H9 (cell line): ENCODE measurements around the gene CDYL2. TPM values are rescaled to one million over a fixed set of nuclear protein-coding genes. Genes with fewer than 3 reads are reported as not detected.

Source experiments
- DNase-seq: peaks from one replicate; pipeline ENCODE4 v3.0.0-alpha.2; 2017
- H2AFZ ChIP-seq: one replicate; pipeline ENCODE4 v1.6.1; 2013; ENCODE audit warnings: mild to moderate bottlenecking, low read length, control low read depth, moderate library complexity
- H2AK5ac ChIP-seq: 2 replicates; pipeline ENCODE4 v1.6.1; 2013; ENCODE audit warnings: low read length, control low read depth, mixed read lengths; ENCODE audit not compliant: insufficient read length
- H2BK120ac ChIP-seq: one replicate; pipeline ENCODE4 v1.6.1; 2013; ENCODE audit warnings: low read depth, mild to moderate bottlenecking, low read length, control low read depth, inconsistent platforms; ENCODE audit not compliant: poor library complexity, severe bottlenecking
- H2BK12ac ChIP-seq: 2 replicates; pipeline ENCODE4 v1.6.1; 2013; ENCODE audit warnings: low read length, control low read depth, mixed read lengths, low read depth; ENCODE audit not compliant: insufficient read length
- H2BK15ac ChIP-seq: 2 replicates; pipeline ENCODE4 v1.6.1; 2013; ENCODE audit warnings: low read depth, low read length, control low read depth
- H2BK20ac ChIP-seq: one replicate; pipeline ENCODE4 v1.6.1; 2013; ENCODE audit warnings: low read depth, mild to moderate bottlenecking, low read length, control low read depth, inconsistent platforms; ENCODE audit not compliant: poor library complexity, severe bottlenecking
- H2BK5ac ChIP-seq: 2 replicates; pipeline ENCODE4 v1.6.1; 2013; ENCODE audit warnings: low read length, control low read depth, mixed read lengths; ENCODE audit not compliant: insufficient read length
- H3K14ac ChIP-seq: 2 replicates; pipeline ENCODE4 v1.6.1; 2013; ENCODE audit warnings: low read length, control low read depth; ENCODE audit not compliant: insufficient read depth
- H3K18ac ChIP-seq: 2 replicates; pipeline ENCODE4 v1.6.1; 2013; ENCODE audit warnings: low read depth, mild to moderate bottlenecking, mixed read lengths, low read length, control low read depth; ENCODE audit not compliant: insufficient read length
- H3K23ac ChIP-seq: 2 replicates; pipeline ENCODE4 v1.6.1; 2013; ENCODE audit warnings: low read length, control low read depth, mixed read lengths, low read depth; ENCODE audit not compliant: insufficient read length
- H3K23me2 ChIP-seq: 2 replicates; pipeline ENCODE4 v1.6.1; 2013; ENCODE audit warnings: low read depth, mild to moderate bottlenecking, mixed read lengths, low read length, control low read depth; ENCODE audit not compliant: insufficient read length, poor library complexity, severe bottlenecking
- H3K27ac ChIP-seq: 2 replicates; pipeline ENCODE4 v1.5.1; 2013; ENCODE audit warnings: low read length, control low read depth, mixed read lengths, low read depth; ENCODE audit not compliant: insufficient read length
- H3K27me3 ChIP-seq: 2 replicates; pipeline ENCODE4 v1.6.1; 2013; ENCODE audit warnings: low read length, control low read depth, inconsistent platforms; ENCODE audit not compliant: insufficient read depth
- H3K4ac ChIP-seq: 2 replicates; pipeline ENCODE4 v1.6.1; 2013; ENCODE audit warnings: low read depth, mild to moderate bottlenecking, control low read depth, inconsistent platforms, low read length, moderate library complexity
- H3K4me1 ChIP-seq: 2 replicates; pipeline ENCODE4 v1.6.1; 2013; ENCODE audit warnings: low read length, control low read depth, inconsistent platforms; ENCODE audit not compliant: insufficient read depth
- H3K4me2 ChIP-seq: 2 replicates; pipeline ENCODE4 v1.6.1; 2013; ENCODE audit warnings: low read length, control low read depth, mixed read lengths; ENCODE audit not compliant: insufficient read length, insufficient read depth
- H3K56ac ChIP-seq: 2 replicates; pipeline ENCODE4 v1.6.1; 2013; ENCODE audit warnings: low read depth, mild to moderate bottlenecking, mixed read lengths, low read length, control low read depth; ENCODE audit not compliant: insufficient read length
- H3K79me1 ChIP-seq: 2 replicates; pipeline ENCODE4 v1.6.1; 2013; ENCODE audit warnings: low read depth, mild to moderate bottlenecking, moderate library complexity, low read length, control low read depth, inconsistent platforms; ENCODE audit not compliant: insufficient read depth, poor library complexity, severe bottlenecking
- H3K79me2 ChIP-seq: 2 replicates; pipeline ENCODE4 v1.6.1; 2013; ENCODE audit warnings: low read length, control low read depth, inconsistent platforms; ENCODE audit not compliant: insufficient read depth
- H3K9ac ChIP-seq: 2 replicates; pipeline ENCODE4 v1.6.1; 2013; ENCODE audit warnings: low read length, control low read depth, mixed read lengths; ENCODE audit not compliant: insufficient read length; ENCODE audit errors: extremely low read depth
- H3K9me3 ChIP-seq: one replicate; pipeline ENCODE4 v1.6.1; 2013; ENCODE audit warnings: low read depth, low read length, inconsistent platforms; ENCODE audit not compliant: control insufficient read depth
- H3T11ph ChIP-seq: one replicate; pipeline ENCODE4 v1.6.1; 2013; ENCODE audit warnings: mild to moderate bottlenecking, low read length, control low read depth, inconsistent platforms
- H4K20me1 ChIP-seq: one replicate; pipeline ENCODE4 v1.6.1; 2013; ENCODE audit not compliant: control insufficient read depth, insufficient read length, insufficient read depth
- H4K5ac ChIP-seq: 2 replicates; pipeline ENCODE4 v1.6.1; 2013; ENCODE audit warnings: low read depth, mild to moderate bottlenecking, mixed read lengths, low read length, control low read depth; ENCODE audit not compliant: insufficient read length
- H4K8ac ChIP-seq: replicated peaks from 2 replicates; pipeline ENCODE4 v1.6.1; 2013; ENCODE audit warnings: low read length, control low read depth, mixed read lengths, low read depth; ENCODE audit not compliant: insufficient read length
- H4K91ac ChIP-seq: 2 replicates; pipeline ENCODE4 v1.6.1; 2013; ENCODE audit warnings: low read depth, mild to moderate bottlenecking, moderate library complexity, mixed read lengths, low read length, control low read depth; ENCODE audit not compliant: insufficient read length
- H3K27ac Mint-ChIP-seq, 3 experiments: 2 replicates in 2 of 3; 3 replicates in 1 of 3; pipeline ENCODE4 v1.8.0; 2020 to 2021; ENCODE audit warnings: mixed read lengths in 3 of 3, mild to moderate bottlenecking in 1 of 3, moderate library complexity in 1 of 3
- H3K27me3 Mint-ChIP-seq: 2 replicates; pipeline ENCODE4 v1.8.0; 2021; ENCODE audit warnings: low read depth, mild to moderate bottlenecking, moderate library complexity, mixed read lengths
- H3K36me3 Mint-ChIP-seq, 3 experiments: 2 replicates in 2 of 3; 3 replicates in 1 of 3; pipeline ENCODE4 v1.8.0; 2020 to 2021; ENCODE audit warnings: low read depth in 3 of 3, mixed read lengths in 3 of 3; ENCODE audit not compliant: insufficient read depth in 1 of 3
- H3K4me1 Mint-ChIP-seq, 2 experiments: 2 replicates each; pipeline ENCODE4 v1.8.0; 2020; ENCODE audit warnings: mixed read lengths in 2 of 2
- H3K4me3 Mint-ChIP-seq, 2 experiments: 2 replicates in 1 of 2; 3 replicates in 1 of 2; pipeline ENCODE4 v1.8.0; 2020 to 2021; ENCODE audit warnings: mild to moderate bottlenecking in 2 of 2, mixed read lengths in 2 of 2, moderate library complexity in 1 of 2
- H3K9me3 Mint-ChIP-seq, 2 experiments: 2 replicates in 1 of 2; 3 replicates in 1 of 2; pipeline ENCODE4 v1.8.0; 2020; ENCODE audit warnings: mild to moderate bottlenecking in 2 of 2, mixed read lengths in 2 of 2, moderate library complexity in 1 of 2
- WGBS: extraction: QIAGEN DNeasy Blood & Tissue Kit; methylation state at CpG from one replicate; pipeline ENCODE4 v1.1.7; 2013; ENCODE audit warnings: missing lambda C conversion rate, low lambda C conversion rate, mixed read lengths; ENCODE audit not compliant: insufficient read length; ENCODE audit errors: extremely low coverage; 5-methylcytosine and 5-hydroxymethylcytosine counted together
- total RNA-seq: library from RNA; stranded (reverse); gene quantifications from 2 replicates; pipeline ENCODE4 v1.2.1, GENCODE V29; 2021
- TF ChIP-seq, protein P1 (sequence below): fragments of 200-600 bp; sonication (generic); conservative IDR thresholded peaks from 3 replicates; pipeline ENCODE4 v1.8.0; 2021; ENCODE audit warnings: antibody characterized with exemption, mild to moderate bottlenecking

CDYL2 gene
- total RNA-seq, 1 experiment from 2014 or later: 4.2 TPM

DNA sequence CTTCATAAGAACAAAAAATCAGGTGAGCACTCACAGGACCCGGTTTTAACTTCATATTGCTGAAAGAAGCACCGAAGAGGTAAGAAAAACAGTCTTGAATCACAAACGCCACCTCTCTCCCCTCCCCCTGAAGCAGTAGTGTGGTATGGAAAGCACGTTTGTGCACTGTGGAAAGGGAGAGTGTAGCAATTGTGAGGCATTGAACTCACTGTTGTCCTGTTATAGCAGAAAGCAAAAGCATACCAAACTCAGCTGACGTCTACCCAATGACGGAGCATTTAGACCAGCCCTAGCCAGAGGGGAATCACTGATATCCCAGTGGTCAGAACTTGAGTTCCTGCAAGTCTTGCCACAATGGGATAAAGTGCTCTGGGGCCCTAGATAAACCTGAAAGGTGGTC, 164.8 kb downstream of the CDYL2 start:
- peaks cover 2 to 6% (median 3%) of the 10 kb centered on the region in 3 experiments; a peak in 2 of 7 replicates for H3K36me3 Mint-ChIP-seq
- Histone ChIP-seq H3K79me2 (no peaks in the 10 kb centered on the region), H3K9me3 (no peaks in the 10 kb centered on the region), H3K9ac (no peak overlapping the region), H4K5ac (no peak overlapping the region), H2BK12ac (no peak overlapping the region), H3K14ac (no peak overlapping the region), H3K4ac (no peak overlapping the region), H2AFZ (no peak overlapping the region), H3K79me1 (no peaks in the 10 kb centered on the region), H2BK20ac (no peak overlapping the region), H2BK120ac (no peak overlapping the region), H4K91ac (no peak overlapping the region), H3K27ac (no peak overlapping the region), H3K23me2 (no peaks in the 10 kb centered on the region), H2BK15ac (no peak overlapping the region), H3K4me2 (no peak overlapping the region), H3K4me1 (no peaks in the 10 kb centered on the region), H2AK5ac (no peak overlapping the region), H3K23ac (no peak overlapping the region), H3T11ph (no peak overlapping the region), H4K8ac (no peak overlapping the region), H3K18ac (no peak overlapping the region), H4K20me1 (no peaks in the 10 kb centered on the region), H3K27me3 (no peaks in the 10 kb centered on the region), H3K56ac (no peak overlapping the region), H2BK5ac (no peak overlapping the region)
- no peak for DNase-seq
- WGBS: no CpG with 5 or more reads among the region's 6 CpGs
- no peaks in the 10 kb centered on the region for H3K27me3 Mint-ChIP-seq
- TF ChIP-seq, protein P1, sequence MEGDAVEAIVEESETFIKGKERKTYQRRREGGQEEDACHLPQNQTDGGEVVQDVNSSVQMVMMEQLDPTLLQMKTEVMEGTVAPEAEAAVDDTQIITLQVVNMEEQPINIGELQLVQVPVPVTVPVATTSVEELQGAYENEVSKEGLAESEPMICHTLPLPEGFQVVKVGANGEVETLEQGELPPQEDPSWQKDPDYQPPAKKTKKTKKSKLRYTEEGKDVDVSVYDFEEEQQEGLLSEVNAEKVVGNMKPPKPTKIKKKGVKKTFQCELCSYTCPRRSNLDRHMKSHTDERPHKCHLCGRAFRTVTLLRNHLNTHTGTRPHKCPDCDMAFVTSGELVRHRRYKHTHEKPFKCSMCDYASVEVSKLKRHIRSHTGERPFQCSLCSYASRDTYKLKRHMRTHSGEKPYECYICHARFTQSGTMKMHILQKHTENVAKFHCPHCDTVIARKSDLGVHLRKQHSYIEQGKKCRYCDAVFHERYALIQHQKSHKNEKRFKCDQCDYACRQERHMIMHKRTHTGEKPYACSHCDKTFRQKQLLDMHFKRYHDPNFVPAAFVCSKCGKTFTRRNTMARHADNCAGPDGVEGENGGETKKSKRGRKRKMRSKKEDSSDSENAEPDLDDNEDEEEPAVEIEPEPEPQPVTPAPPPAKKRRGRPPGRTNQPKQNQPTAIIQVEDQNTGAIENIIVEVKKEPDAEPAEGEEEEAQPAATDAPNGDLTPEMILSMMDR: no peak
- H3K27ac Mint-ChIP-seq: no peak overlapping the region
- peaks cover 26 to 36% of the 10 kb centered on the region in 2 experiments for H3K9me3 Mint-ChIP-seq
- no peaks in the 10 kb centered on the region for H3K4me1 Mint-ChIP-seq
- no peak overlapping the region for H3K4me3 Mint-ChIP-seq
